GM10266 (cell line): Measurements from ENCODE around the gene FPR2.

Experiments
- DNase-seq: peaks from one replicate; pipeline ENCODE4 v3.0.0; 2012; ENCODE audit errors: extremely low spot score
- CTCF ChIP-seq: IDR thresholded peaks from 2 replicates; pipeline ENCODE4 v1.5.1; 2012; ENCODE audit warnings: mild to moderate bottlenecking, low read depth; ENCODE audit not compliant: control insufficient read depth, insufficient read depth; ENCODE audit errors: missing control alignments

FPR2 gene

GRCh38 chr19:51792932-51793331 lies 32.0 kb downstream of the FPR2 start:
- no peak for TF ChIP-seq CTCF
- no peak for DNase-seq

GRCh38 chr19:51793994-51794393 lies 33.0 kb downstream of the FPR2 start:
- no peak for DNase-seq

GRCh38 chr19:51794885-51795490 lies 34.0 kb downstream of the FPR2 start, which contains the start of gene FPR3:
Gene FPR3 (plus strand): TSS chr19:51795157. CDS start chr19:51823749, 28,592 bp downstream.
- TF ChIP-seq CTCF: no peak
- DNase-seq: no peak

More at GRCh38 chr19:51793994-51794393, 33.0 kb downstream of the FPR2 start:
- TF ChIP-seq CTCF: no peak

GRCh38 chr19:51796195-51796679 lies 35.3 kb downstream of the FPR2 start:
- DNase-seq: no peak
- no peak for TF ChIP-seq CTCF

- TF ChIP-seq CTCF: no peak
Observed at GRCh38 chr19:51797480-51797879, 36.5 kb downstream of the FPR2 start.

GRCh38 chr19:51798062-51798461 lies 37.1 kb downstream of the FPR2 start:
- no peak for DNase-seq
- no peak for TF ChIP-seq CTCF

More at GRCh38 chr19:51797480-51797879, 36.5 kb downstream of the FPR2 start:
- DNase-seq: no peak

- no peak for TF ChIP-seq CTCF
- DNase-seq: no peak
Observed at GRCh38 chr19:51799034-51799773, 38.2 kb downstream of the FPR2 start.
